Adrenal gland (tissue), 5 donors: Measurements from ENCODE around the gene OR8B8.

Experiments
- CTCF ChIP-seq, 6 experiments: fragments of 450-650 bp in 4 of 6; fragments of 200-600 bp in 2 of 6; sonication (generic) in 1 of 6; IDR thresholded peaks; 1 replicate in 5 of 6; 2 replicates in 1 of 6; pipeline versions ENCODE4 v1.5.1 to v1.8.0; 2016 to 2021; ENCODE audit warnings: antibody characterized with exemption in 6 of 6, mild to moderate bottlenecking in 2 of 6, moderate library complexity in 1 of 6
- POLR2A ChIP-seq, 2 donors: fragments of 450-650 bp; IDR thresholded peaks; one replicate each; pipeline ENCODE4 v1.6.1; 2017; ENCODE audit warnings: antibody characterized with exemption in 2 of 2, mild to moderate bottlenecking in 2 of 2, moderate library complexity in 1 of 2
- donor health status: DM: no; HTN: no; CAD: no.

DNA sequence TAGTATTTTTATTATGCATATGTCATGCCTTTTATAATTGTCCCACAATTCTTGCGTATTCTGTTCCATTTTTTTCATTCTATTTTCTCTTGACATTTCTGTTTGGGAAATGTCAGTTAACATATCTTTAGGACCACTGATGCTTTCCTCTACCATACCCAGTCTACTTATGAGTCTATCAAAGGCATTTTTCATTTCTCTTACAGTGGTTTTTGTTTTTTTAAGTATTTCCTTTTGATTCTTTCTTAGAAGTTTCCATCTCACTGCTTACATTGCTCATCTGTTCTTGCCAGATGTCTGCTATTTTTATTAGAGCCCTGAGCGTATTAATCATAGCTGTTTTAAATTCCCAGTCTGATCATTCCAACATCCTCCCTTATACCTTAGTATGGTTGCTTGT lies 29.3 kb upstream of the OR8B8 start:
- no peak for TF ChIP-seq CTCF (IDR thresholded peaks at IDR 0.05)
- no peak for TF ChIP-seq POLR2A (IDR thresholded peaks at IDR 0.05)
